Heart left ventricle (tissue), 16 donors: ENCODE data around the gene NUP62. TPM values are rescaled to one million over a fixed set of nuclear protein-coding genes. Genes with fewer than 3 reads are reported as not detected.
A peak's percentile ranks its signal among the peaks of the same experiment; 100 is the strongest.

Experiments
- ATAC-seq, 4 donors: fragments of 200-7000 bp; cut with Tn5 transposase; one replicate each; pipeline ENCODE4 v1.9.1; 2020 to 2022; ENCODE audit warnings: moderate library complexity in 4 of 4, mild to moderate bottlenecking in 3 of 4, moderate number of reproducible peaks in 1 of 4
- DNase-seq, 5 donors: peaks; one replicate each; pipeline ENCODE4 v3.0.0-alpha.2; 2020
- H3K27ac ChIP-seq, 12 donors: fragments of 200-600 bp; sonication (generic) in 4 of 12; one replicate each; pipeline versions ENCODE4 v1.5.0 to v1.8.0; 2016 to 2022; ENCODE audit warnings: mild to moderate bottlenecking in 2 of 12
- H3K27me3 ChIP-seq, 9 donors: fragments of 200-600 bp; sonication (generic) in 2 of 9; one replicate each; pipeline versions ENCODE4 v1.5.1 to v1.8.0; 2016 to 2022; ENCODE audit warnings: mild to moderate bottlenecking in 3 of 9
- H3K36me3 ChIP-seq, 9 donors: fragments of 200-600 bp; sonication (generic) in 2 of 9; one replicate each; pipeline versions ENCODE4 v1.5.0 to v1.8.0; 2018 to 2022; ENCODE audit warnings: mild to moderate bottlenecking in 2 of 9
- H3K4me1 ChIP-seq, 12 donors: fragments of 200-600 bp; sonication (generic) in 4 of 12; one replicate each; pipeline versions ENCODE4 v1.5.0 to v1.8.0; 2016 to 2022; ENCODE audit warnings: mild to moderate bottlenecking in 3 of 12
- H3K4me3 ChIP-seq, 12 donors: fragments of 200-600 bp; sonication (generic) in 4 of 12; one replicate each; pipeline versions ENCODE4 v1.5.0 to v1.8.0; 2017 to 2022; ENCODE audit warnings: mild to moderate bottlenecking in 9 of 12, moderate library complexity in 4 of 12
- H3K9me3 ChIP-seq, 12 donors: fragments of 200-600 bp; sonication (generic) in 4 of 12; one replicate each; pipeline versions ENCODE4 v1.5.0 to v1.8.0; 2016 to 2022; ENCODE audit warnings: mild to moderate bottlenecking in 1 of 12
- CTCF ChIP-seq, 12 donors: fragments of 200-600 bp; sonication (generic) in 4 of 12; IDR thresholded peaks; one replicate each; pipeline versions ENCODE4 v1.5.0 to v1.8.0; 2018 to 2022; ENCODE audit warnings: antibody characterized with exemption in 12 of 12, mild to moderate bottlenecking in 5 of 12
- POLR2A ChIP-seq, 2 donors: fragments of 450-650 bp; IDR thresholded peaks; one replicate each; pipeline ENCODE4 v1.6.1; 2017; ENCODE audit warnings: antibody characterized with exemption in 2 of 2, mild to moderate bottlenecking in 2 of 2, moderate library complexity in 2 of 2
- WGBS, 4 donors: extraction: QIAGEN DNeasy Blood & Tissue Kit in 2 of 4; methylation state at CpG; one replicate each; pipeline versions ENCODE4 v1.1.5 to v1.1.7; 2013 to 2018; 5-methylcytosine and 5-hydroxymethylcytosine counted together
- intact Hi-C, 10 donors: fragments of 100-400 bp; cut with DNase I; formaldehyde crosslinking; loops; one replicate each; pipeline versions ENCODE4 v1.11.1 to v1.14.2; 2022
- microRNA-seq, 4 donors: library from miRNA; unstranded; fragments of <30 nt; microRNA quantifications; one replicate each; pipeline versions ENCODE4 to v1.2.0, GENCODE V29; 2017 to 2020
- polyA plus RNA-seq, 2 donors: library from polyadenylated mRNA; stranded (reverse); fragments of 200-250 nt; gene quantifications; one replicate each; pipeline ENCODE4 v1.2.3, GENCODE V29; 2013
- total RNA-seq, 9 donors: library from RNA; depleted of rRNA in 2 of 9; stranded (reverse); fragments of >200 nt in 2 of 9; fragmentation: NEBNext Ultra II Directional in 3 of 9; extraction: Animal tissue kit (Norgen Biotek cat#: 25700) in 3 of 9; gene quantifications; one replicate each; pipeline versions ENCODE4 v1.1.0 to v1.2.4, GENCODE V29; 2016 to 2023
- donor health status: ischemic (EF 13 %, LVEDD 7.1; RV severe dilation, severe dysfunction).
- donor health status: healthy with polysubstance abuse.
- donor health status: DM: no; HTN: yes; CAD: no.
- donor health status: DM: no; HTN: no; CAD: no.
- donor health status: ischemic (EF 25% LVEDD 6.9; RV normal size, moderate dysfunction).
- donor health status: ischemic (EF 25% LVEDD 5.7; RV mildly dilated, moderate dysfunction).
- donor health status: healthy.
- donor health status: DM: yes; HTN: yes; CAD: no.
- donor health status: ischemic (EF 35%, LVEDD 5.7; RV mildly dilated, moderate dysfunction).
- donor health status: nonischemic (EF 11% LVEDD 7.7; RV severe dilation, severe dysfunction).
- donor health status: DM: yes; HTN: yes; CAD: no.
- donor health status: PGD.
- donor health status: ischemic (EF 29% LVEDD 5.4; RV normal size, mild dysfunction).
- donor health status: nonischemic (EF 23%, LVEDD 6.1; RV moderate dilation, normal function).

NUP62 gene
- total and polyA plus RNA-seq, 11 donors, result 14.0 to 61.9 (median 33.0) TPM

GRCh38 chr19:49857061-49857837 is 72.1 kb downstream of the NUP62 start:
- no peaks in the 10 kb centered on the region for H3K27me3 ChIP-seq
- DNase-seq (peak in 1 of 5 donors; percentile 27), ATAC-seq (no peak)
- H3K27ac ChIP-seq, result no peak overlapping the region
- no peaks in the 10 kb centered on the region for H3K9me3 ChIP-seq
- TF ChIP-seq POLR2A (IDR thresholded peaks at IDR 0.05), result no peak
- TF ChIP-seq CTCF (IDR thresholded peaks at IDR 0.05), result no peak
- intact Hi-C loops, result loop anchor here in 2 of 10 donors (5.0 kb wide), 1 partner anchor 35 kb away; no protein-coding TSS in a partner anchor
- H3K4me1 ChIP-seq, result peaks cover 2 to 34% (median 16%) of the 10 kb centered on the region in 12 donors
- H3K4me3 ChIP-seq, result no peak overlapping the region
- peaks cover 0 to 79% (median 74%) of the 10 kb centered on the region in 9 donors for H3K36me3 ChIP-seq
- WGBS, 4 donors, result 90 to 93% (median 92%) methylated on average over 19 to 26 of the region's 26 CpGs

Small RNA genes within 50 kb of the gene (microRNA-seq; reads per million reads assigned to microRNA genes)
- gene MIR4750, result 0.60 to 1.7 (median 1.0) reads per million in 4 donors

Other genes starting within 250 kb of the NUP62 start
- 1 to 10 TPM in 1 of 9 donors, under 1 TPM in 7, not detected in 1; 0.14 to 1.6 (median 0.48) TPM for gene ADM5, start 239.9 kb downstream of the NUP62 start, total RNA-seq
- under 1 TPM; 0.58 to 0.76 TPM for gene ADM5, start 239.9 kb downstream of the NUP62 start, polyA plus RNA-seq
- gene CPT1C, start 238.4 kb downstream of the NUP62 start, total RNA-seq, result 1 to 10 TPM in 8 of 9 donors, under 1 TPM in 1; 1.00 to 6.0 (median 2.2) TPM
- gene CPT1C, start 238.4 kb downstream of the NUP62 start, polyA plus RNA-seq, result 1 to 10 TPM; 3.0 to 3.1 TPM
- gene TSKS, start 166.2 kb downstream of the NUP62 start, total RNA-seq, result under 1 TPM in 6 of 9 donors, not detected in 3; 0.23 to 0.77 (median 0.34) TPM
- under 1 TPM; 0.49 to 0.72 TPM for gene TSKS, start 166.2 kb downstream of the NUP62 start, polyA plus RNA-seq
- gene AP2A1, start 162.5 kb downstream of the NUP62 start, total RNA-seq, result 100 to 1,000 TPM in 1 of 9 donors, 10 to 100 TPM in 8; 53.6 to 152 (median 70.5) TPM
- 100 to 1,000 TPM in 1 of 2 donors, 10 to 100 TPM in 1; 33.4 to 115 TPM for gene AP2A1, start 162.5 kb downstream of the NUP62 start, polyA plus RNA-seq
- 10 to 100 TPM; 12.7 to 29.1 (median 16.2) TPM for gene FUZ, start 116.2 kb downstream of the NUP62 start, total RNA-seq
- gene FUZ, start 116.2 kb downstream of the NUP62 start, polyA plus RNA-seq, result 10 to 100 TPM; 14.3 to 24.3 TPM
- gene MED25, start 111.2 kb downstream of the NUP62 start, total RNA-seq, result 100 to 1,000 TPM in 1 of 9 donors, 10 to 100 TPM in 8; 45.8 to 119 (median 54.7) TPM
- 10 to 100 TPM; 44.1 to 60.2 TPM for gene MED25, start 111.2 kb downstream of the NUP62 start, polyA plus RNA-seq
- gene PTOV1, start 78.3 kb downstream of the NUP62 start, total RNA-seq, result 100 to 1,000 TPM in 1 of 9 donors, 10 to 100 TPM in 8; 70.9 to 109 (median 91.5) TPM
- gene PTOV1, start 78.3 kb downstream of the NUP62 start, polyA plus RNA-seq, result 100 to 1,000 TPM in 1 of 2 donors, 10 to 100 TPM in 1; 85.9 to 135 TPM
- 10 to 100 TPM; 26.6 to 57.0 (median 36.8) TPM for gene PNKP, start 61.9 kb downstream of the NUP62 start, total RNA-seq
- 10 to 100 TPM; 32.7 to 54.7 TPM for gene PNKP, start 61.9 kb downstream of the NUP62 start, polyA plus RNA-seq
- gene AKT1S1, start 52.1 kb downstream of the NUP62 start, total RNA-seq, result 10 to 100 TPM; 25.3 to 46.0 (median 31.2) TPM
- gene AKT1S1, start 52.1 kb downstream of the NUP62 start, polyA plus RNA-seq, result 10 to 100 TPM; 41.9 to 55.1 TPM
- gene TBC1D17, start 51.8 kb downstream of the NUP62 start, total RNA-seq, result 10 to 100 TPM; 30.1 to 54.8 (median 39.8) TPM
- 10 to 100 TPM; 30.7 to 35.9 TPM for gene TBC1D17, start 51.8 kb downstream of the NUP62 start, polyA plus RNA-seq
- gene IL4I1, start 32.6 kb downstream of the NUP62 start, total RNA-seq, result 10 to 100 TPM in 2 of 9 donors, under 1 TPM in 4, not detected in 3; 0.27 to 21.6 (median 0.64) TPM
- gene IL4I1, start 32.6 kb downstream of the NUP62 start, polyA plus RNA-seq, result under 1 TPM in 1 of 2 donors, not detected in 1; 0.30 TPM
- 10 to 100 TPM in 2 of 9 donors, 1 to 10 TPM in 7; 3.9 to 33.0 (median 8.2) TPM for gene ATF5, start 299 bp downstream of the NUP62 start, total RNA-seq
- gene ATF5, start 299 bp downstream of the NUP62 start, polyA plus RNA-seq, result 10 to 100 TPM; 16.0 to 30.5 TPM
- gene SIGLEC11, start 31.7 kb upstream of the NUP62 start, total RNA-seq, result 1 to 10 TPM in 5 of 9 donors, under 1 TPM in 2, not detected in 2; 0.37 to 3.0 (median 1.2) TPM
- gene SIGLEC11, start 31.7 kb upstream of the NUP62 start, polyA plus RNA-seq, result under 1 TPM; 0.22 to 0.80 TPM
- 10 to 100 TPM; 17.8 to 33.7 (median 23.1) TPM for gene VRK3, start 95.9 kb upstream of the NUP62 start, total RNA-seq
- gene VRK3, start 95.9 kb upstream of the NUP62 start, polyA plus RNA-seq, result 10 to 100 TPM in 1 of 2 donors, 1 to 10 TPM in 1; 9.9 to 32.4 TPM
- gene ZNF473, start 96.5 kb upstream of the NUP62 start, total RNA-seq, result 1 to 10 TPM; 2.3 to 6.5 (median 3.9) TPM
- gene ZNF473, start 96.5 kb upstream of the NUP62 start, polyA plus RNA-seq, result 1 to 10 TPM; 1.6 to 2.6 TPM
- not detected for gene IZUMO2, start 233.8 kb upstream of the NUP62 start, total RNA-seq
- gene IZUMO2, start 233.8 kb upstream of the NUP62 start, polyA plus RNA-seq, result not detected